Astrocyte (in vitro differentiated cells and primary cell): ENCODE data around the gene EXOC6B. TPM values are rescaled to one million over a fixed set of nuclear protein-coding genes. Genes with fewer than 3 reads are reported as not detected.

Experiments used
- DNase-seq: peaks from one replicate; pipeline ENCODE4 v3.0.0-alpha.2; 2010; ENCODE audit warnings: low read depth
- FAIRE-seq: peaks from 2 replicates; lab custom pipeline; 2011; peaks lifted over from hg19 to GRCh38; lab: Jason Lieb, UNC
- H2AFZ ChIP-seq: 2 replicates; pipeline ENCODE4 v1.6.0; 2012; ENCODE audit warnings: low read depth, low read length, inconsistent platforms
- H3K27ac ChIP-seq: 2 replicates; pipeline ENCODE4 v1.5.1; 2011; ENCODE audit warnings: low read depth, low read length, inconsistent platforms
- H3K27me3 ChIP-seq: 2 replicates; pipeline ENCODE4 v1.6.0; 2011; ENCODE audit warnings: low read length, inconsistent platforms; ENCODE audit not compliant: insufficient read depth
- H3K36me3 ChIP-seq: 2 replicates; pipeline ENCODE4 v1.5.1; 2011; ENCODE audit warnings: low read length, inconsistent platforms; ENCODE audit not compliant: insufficient read depth
- H3K4me1 ChIP-seq: 2 replicates; pipeline ENCODE4 v1.5.1; 2011; ENCODE audit warnings: low read length, inconsistent platforms; ENCODE audit not compliant: insufficient read depth
- H3K4me2 ChIP-seq: 2 replicates; pipeline ENCODE4 v1.6.0; 2012; ENCODE audit warnings: low read length, inconsistent platforms
- H3K4me3 ChIP-seq: 2 replicates; pipeline ENCODE4 v1.5.1; 2011; ENCODE audit warnings: low read depth, mild to moderate bottlenecking, low read length, inconsistent platforms; ENCODE audit not compliant: insufficient read depth
- H3K79me2 ChIP-seq: 2 replicates; pipeline ENCODE4 v1.6.0; 2012; ENCODE audit warnings: mild to moderate bottlenecking, low read length, inconsistent platforms; ENCODE audit not compliant: insufficient read depth
- H3K9ac ChIP-seq: 2 replicates; pipeline ENCODE4 v1.6.0; 2012; ENCODE audit warnings: mild to moderate bottlenecking, low read length, inconsistent platforms
- H3K9me3 ChIP-seq: 2 replicates; pipeline ENCODE4 v1.5.1; 2012; ENCODE audit warnings: low read depth, mild to moderate bottlenecking, low read length, inconsistent platforms; ENCODE audit not compliant: insufficient read depth
- H4K20me1 ChIP-seq: 2 replicates; pipeline ENCODE4 v1.6.0; 2012; ENCODE audit warnings: low read length, inconsistent platforms; ENCODE audit not compliant: insufficient read depth
- H3K27ac Mint-ChIP-seq: one replicate; pipeline ENCODE4 v1.8.0; 2021; ENCODE audit warnings: mild to moderate bottlenecking, mixed read lengths; ENCODE audit not compliant: unreplicated experiment
- H3K27me3 Mint-ChIP-seq: one replicate; pipeline ENCODE4 v1.8.0; 2021; ENCODE audit warnings: low read depth, mixed read lengths; ENCODE audit not compliant: unreplicated experiment
- H3K36me3 Mint-ChIP-seq: one replicate; pipeline ENCODE4 v1.8.0; 2021; ENCODE audit warnings: low read depth, mixed read lengths; ENCODE audit not compliant: unreplicated experiment
- H3K4me1 Mint-ChIP-seq: one replicate; pipeline ENCODE4 v1.8.0; 2021; ENCODE audit warnings: low read depth, mixed read lengths; ENCODE audit not compliant: unreplicated experiment
- H3K4me3 Mint-ChIP-seq: one replicate; pipeline ENCODE4 v1.8.0; 2021; ENCODE audit warnings: mild to moderate bottlenecking, moderate library complexity, mixed read lengths; ENCODE audit not compliant: unreplicated experiment
- H3K9me3 Mint-ChIP-seq: one replicate; pipeline ENCODE4 v1.8.0; 2021; ENCODE audit warnings: mild to moderate bottlenecking, mixed read lengths; ENCODE audit not compliant: unreplicated experiment
- EZH2 ChIP-seq: IDR thresholded peaks from 2 replicates; pipeline ENCODE4 v1.6.1; 2012; ENCODE audit warnings: mild to moderate bottlenecking, low read length, inconsistent platforms; ENCODE audit not compliant: insufficient read depth
- total RNA-seq: library from RNA; stranded (reverse); gene quantifications from 2 replicates; pipeline ENCODE4 v1.2.1, GENCODE V29; 2021
- TF ChIP-seq, protein P1 (sequence below): IDR thresholded peaks from 2 replicates; pipeline ENCODE4 v1.5.1; 2011; ENCODE audit warnings: low read depth, mild to moderate bottlenecking, inconsistent platforms, low read length, moderate library complexity; ENCODE audit not compliant: insufficient read depth

The EXOC6B gene
- total RNA-seq, 1 donor from 2014 or later, result 31.8 TPM

DNA sequence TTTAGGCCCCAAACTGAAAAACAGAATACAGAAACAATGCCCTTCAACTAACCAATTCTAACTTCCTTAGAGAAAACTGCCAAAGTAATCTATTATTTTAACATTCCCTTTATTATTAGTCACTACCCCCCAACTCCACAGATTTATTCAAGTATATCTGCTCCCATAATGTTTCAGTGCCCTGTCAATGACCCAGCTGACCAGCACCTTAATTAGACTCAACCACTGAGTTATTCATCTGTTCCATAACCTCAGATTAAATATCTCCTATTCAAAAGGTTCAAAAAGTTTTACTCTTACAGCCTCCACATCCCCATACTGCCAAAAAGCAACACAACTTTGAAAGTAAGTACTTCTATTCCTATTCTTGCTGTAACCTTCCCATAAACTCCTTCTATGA lies 202.4 kb downstream of the EXOC6B start:
- H3K27ac ChIP-seq, result no peak overlapping the region
- no peak overlapping the region for H3K4me3 ChIP-seq
- peaks cover 4% of the 10 kb centered on the region for H3K4me1 Mint-ChIP-seq
- H3K9ac ChIP-seq, result no peak overlapping the region
- H3K79me2 ChIP-seq, result no peaks in the 10 kb centered on the region
- no peaks in the 10 kb centered on the region for H3K36me3 Mint-ChIP-seq
- DNase-seq (peak; percentile 65), FAIRE-seq (no peak)
- peaks cover 5% of the 10 kb centered on the region for H4K20me1 ChIP-seq
- H3K4me1 ChIP-seq, result no peaks in the 10 kb centered on the region
- no peak overlapping the region for H3K27ac Mint-ChIP-seq
- no peak overlapping the region for H3K4me2 ChIP-seq
- H2AFZ ChIP-seq, result no peak overlapping the region
- no peaks in the 10 kb centered on the region for H3K9me3 Mint-ChIP-seq
- no peaks in the 10 kb centered on the region for H3K27me3 ChIP-seq
- H3K27me3 Mint-ChIP-seq, result no peaks in the 10 kb centered on the region
- no peaks in the 10 kb centered on the region for H3K9me3 ChIP-seq
- TF ChIP-seq, protein P1, sequence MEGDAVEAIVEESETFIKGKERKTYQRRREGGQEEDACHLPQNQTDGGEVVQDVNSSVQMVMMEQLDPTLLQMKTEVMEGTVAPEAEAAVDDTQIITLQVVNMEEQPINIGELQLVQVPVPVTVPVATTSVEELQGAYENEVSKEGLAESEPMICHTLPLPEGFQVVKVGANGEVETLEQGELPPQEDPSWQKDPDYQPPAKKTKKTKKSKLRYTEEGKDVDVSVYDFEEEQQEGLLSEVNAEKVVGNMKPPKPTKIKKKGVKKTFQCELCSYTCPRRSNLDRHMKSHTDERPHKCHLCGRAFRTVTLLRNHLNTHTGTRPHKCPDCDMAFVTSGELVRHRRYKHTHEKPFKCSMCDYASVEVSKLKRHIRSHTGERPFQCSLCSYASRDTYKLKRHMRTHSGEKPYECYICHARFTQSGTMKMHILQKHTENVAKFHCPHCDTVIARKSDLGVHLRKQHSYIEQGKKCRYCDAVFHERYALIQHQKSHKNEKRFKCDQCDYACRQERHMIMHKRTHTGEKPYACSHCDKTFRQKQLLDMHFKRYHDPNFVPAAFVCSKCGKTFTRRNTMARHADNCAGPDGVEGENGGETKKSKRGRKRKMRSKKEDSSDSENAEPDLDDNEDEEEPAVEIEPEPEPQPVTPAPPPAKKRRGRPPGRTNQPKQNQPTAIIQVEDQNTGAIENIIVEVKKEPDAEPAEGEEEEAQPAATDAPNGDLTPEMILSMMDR, result no peak
- no peak for TF ChIP-seq EZH2
- H3K4me3 Mint-ChIP-seq, result no peak overlapping the region
- H3K36me3 ChIP-seq, result no peaks in the 10 kb centered on the region

DNA sequence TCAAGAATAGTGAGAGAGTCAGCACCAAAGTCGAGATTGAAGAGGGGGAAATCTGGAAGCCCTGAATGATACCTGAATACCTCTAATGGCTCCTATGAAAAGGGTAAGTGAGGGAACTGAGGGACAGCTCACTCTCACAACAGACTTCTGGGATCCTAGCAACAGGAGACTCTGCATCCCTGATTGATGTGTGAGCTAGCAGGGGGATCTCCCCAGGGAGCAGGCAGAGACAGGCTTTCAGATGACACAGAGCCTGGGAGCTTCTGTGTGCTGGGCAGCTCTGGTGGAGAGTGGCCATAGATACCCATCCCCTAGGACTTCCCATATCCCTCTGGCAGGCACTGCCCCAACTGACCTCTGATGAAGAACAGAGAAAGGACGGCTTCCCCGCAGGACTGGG lies 206.2 kb downstream of the EXOC6B start:
- Histone ChIP-seq H3K4me3 (no peak overlapping the region), H3K9me3 (no peaks in the 10 kb centered on the region), H3K27me3 (no peaks in the 10 kb centered on the region), H3K27ac (no peak overlapping the region), H3K4me2 (no peak overlapping the region), H4K20me1 (peaks cover 5% of the 10 kb centered on the region), H3K4me1 (no peaks in the 10 kb centered on the region), H2AFZ (no peak overlapping the region), H3K36me3 (no peaks in the 10 kb centered on the region), H3K9ac (no peak overlapping the region), H3K79me2 (no peaks in the 10 kb centered on the region)
- DNase-seq, result no peak
- Mint-ChIP-seq H3K4me1 (peaks cover 7% of the 10 kb centered on the region), H3K27ac (no peak overlapping the region), H3K4me3 (no peak overlapping the region), H3K27me3 (no peaks in the 10 kb centered on the region), H3K36me3 (peaks cover 2% of the 10 kb centered on the region), H3K9me3 (peaks cover 4% of the 10 kb centered on the region)
- TF ChIP-seq, protein P1, result no peak
- no peak for TF ChIP-seq EZH2
- no peak for FAIRE-seq

DNA sequence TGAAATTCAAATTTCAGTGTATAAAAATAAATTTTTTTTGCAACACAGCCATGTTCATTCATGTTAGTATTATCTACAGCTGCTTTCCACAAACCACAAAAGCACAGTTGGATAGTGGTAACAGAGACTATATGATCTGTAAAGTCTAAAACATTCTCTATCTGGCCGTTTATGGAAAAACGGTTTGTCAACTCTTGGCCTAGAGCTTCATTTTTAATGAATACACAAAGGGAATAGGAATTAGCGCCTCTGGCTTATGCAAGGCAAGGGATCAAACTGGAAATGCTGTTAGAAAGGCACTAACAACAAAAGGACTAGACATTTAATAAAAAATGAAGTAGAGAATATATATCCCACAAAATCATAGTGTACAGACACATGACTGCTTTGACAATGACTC lies 211.9 kb downstream of the EXOC6B start:
- Histone ChIP-seq H3K27me3 (no peaks in the 10 kb centered on the region), H2AFZ (no peak overlapping the region), H4K20me1 (no peaks in the 10 kb centered on the region), H3K9ac (no peak overlapping the region), H3K4me1 (no peaks in the 10 kb centered on the region), H3K27ac (no peak overlapping the region), H3K9me3 (no peaks in the 10 kb centered on the region), H3K4me3 (no peak overlapping the region), H3K79me2 (no peaks in the 10 kb centered on the region), H3K36me3 (no peaks in the 10 kb centered on the region), H3K4me2 (no peak overlapping the region)
- TF ChIP-seq, protein P1, result no peak
- TF ChIP-seq EZH2, result no peak
- peaks cover 9% of the 10 kb centered on the region for H3K4me1 Mint-ChIP-seq
- H3K36me3 Mint-ChIP-seq, result peaks cover 2% of the 10 kb centered on the region
- no peaks in the 10 kb centered on the region for H3K27me3 Mint-ChIP-seq
- FAIRE-seq (no peak), DNase-seq (no peak)
- H3K9me3 Mint-ChIP-seq, result peaks cover 6% of the 10 kb centered on the region
- H3K27ac Mint-ChIP-seq, result no peak overlapping the region
- no peak overlapping the region for H3K4me3 Mint-ChIP-seq
